Gastrocnemius medialis (tissue), 4 donors: ENCODE data around the gene LHFPL2. TPM values are rescaled to one million over a fixed set of nuclear protein-coding genes. Genes with fewer than 3 reads are reported as not detected.

Experiments
- ATAC-seq, 2 donors: fragments of 150-250 bp; one replicate each; pipeline ENCODE4 v1.9.1; 2016
- DNase-seq, 2 donors: peaks; one replicate each; pipeline ENCODE4 v3.0.0-alpha.2; 2019
- H3K27ac ChIP-seq, 4 donors: fragments of 200-600 bp; sonication (generic); 1 replicate in 1 of 4; 2 replicates in 3 of 4; pipeline ENCODE4 v1.5.1; 2016 to 2018; ENCODE audit warnings: mild to moderate bottlenecking in 2 of 4, moderate library complexity in 1 of 4
- H3K27me3 ChIP-seq, 3 donors: fragments of 200-600 bp; sonication (generic) in 2 of 3; 1 replicate in 1 of 3; 2 replicates in 2 of 3; pipeline versions ENCODE4 v1.5.1 to v1.6.0; 2016 to 2019; ENCODE audit warnings: mild to moderate bottlenecking in 1 of 3, moderate library complexity in 1 of 3
- H3K36me3 ChIP-seq, 2 donors: fragments of 200-600 bp; sonication (generic) in 1 of 2; one replicate each; pipeline ENCODE4 v1.5.1; 2017 to 2018
- H3K4me1 ChIP-seq, 2 donors: fragments of 200-600 bp; sonication (generic) in 1 of 2; one replicate each; pipeline ENCODE4 v1.5.1; 2016 to 2017; ENCODE audit warnings: mild to moderate bottlenecking in 2 of 2
- H3K4me3 ChIP-seq, 4 donors: fragments of 200-600 bp; sonication (generic) in 3 of 4; 1 replicate in 1 of 4; 2 replicates in 3 of 4; pipeline ENCODE4 v1.5.1; 2016 to 2019; ENCODE audit warnings: mild to moderate bottlenecking in 2 of 4
- H3K9me3 ChIP-seq, 3 donors: fragments of 200-600 bp; sonication (generic) in 2 of 3; 1 replicate in 1 of 3; 2 replicates in 2 of 3; pipeline ENCODE4 v1.5.1; 2016 to 2019
- CTCF ChIP-seq, 5 experiments: fragments of 450-650 bp in 3 of 5; fragments of 200-600 bp in 2 of 5; sonication (generic) in 2 of 5; IDR thresholded peaks in 4 of 5; conservative IDR thresholded peaks in 1 of 5; 1 replicate in 4 of 5; 2 replicates in 1 of 5; pipeline ENCODE4 v1.5.1; 2016 to 2019; ENCODE audit warnings: antibody characterized with exemption in 5 of 5, mild to moderate bottlenecking in 3 of 5, moderate library complexity in 3 of 5
- POLR2A ChIP-seq, 2 donors: fragments of 450-650 bp; IDR thresholded peaks; one replicate each; pipeline ENCODE4 v1.6.1; 2017; ENCODE audit warnings: antibody characterized with exemption in 2 of 2, mild to moderate bottlenecking in 2 of 2, moderate library complexity in 2 of 2
- in situ Hi-C, 4 donors: fragments of 200-750 bp; cut with MboI; loops; one replicate each; pipeline versions ENCODE4 v1.15.0 to v1.8.0; 2017; ENCODE audit warnings: low sequenced_read_pairs in 4 of 4
- intact Hi-C: fragments of 100-400 bp; cut with DNase I; formaldehyde crosslinking; loops from one replicate; pipeline ENCODE4 v1.15.1; 2023; ENCODE audit warnings: low total_unique reads
- total RNA-seq, 4 donors: library from RNA; depleted of rRNA; stranded (reverse); fragments of >200 nt; gene quantifications; one replicate each; pipeline versions ENCODE4 v1.1.0 to v1.2.3, GENCODE V29; 2016

Gene LHFPL2
- total RNA-seq, 4 donors from 2014 or later, result 3.4 to 4.7 (median 3.5) TPM

GRCh38 chr5:78534148-78534904 is 114.2 kb downstream of the LHFPL2 start:
- Histone ChIP-seq H3K4me3 (no peak overlapping the region), H3K36me3 (no peaks in the 10 kb centered on the region), H3K4me1 (no peaks in the 10 kb centered on the region), H3K27ac (peak overlapping the region; percentile 57 to 59 (median 58)), H3K27me3 (no peaks in the 10 kb centered on the region), H3K9me3 (no peaks in the 10 kb centered on the region)
- ATAC-seq (peak in 1 of 2 donors; percentile 45), DNase-seq (peak in 1 of 2 donors; percentile 30)
- in situ Hi-C loops (loop anchor here in 2 of 4 donors (10.0 to 25.0 kb wide), 3 partner anchors 103 to 430 kb away; partner anchors contain the start of gene LHFPL2 (in 1 of the 2)), intact Hi-C loops (no loop called here)
- TF ChIP-seq CTCF (IDR thresholded peaks at IDR 0.05 in 4 of 5, conservative IDR thresholded peaks at IDR 0.05 in 1 of 5) (no peak), POLR2A (IDR thresholded peaks at IDR 0.05) (peak in 1 of 2 donors; percentile 26)

GRCh38 chr5:78533356-78533755 is 115.2 kb downstream of the LHFPL2 start:
- DNase-seq (no peak), ATAC-seq (no peak)
- Histone ChIP-seq H3K4me1 (no peaks in the 10 kb centered on the region), H3K9me3 (no peaks in the 10 kb centered on the region), H3K36me3 (no peaks in the 10 kb centered on the region), H3K27me3 (no peaks in the 10 kb centered on the region), H3K4me3 (no peak overlapping the region), H3K27ac (peak overlapping the region in 2 of 4 donors; percentile 58 to 59)
- in situ Hi-C loops (loop anchor here in 2 of 4 donors (10.0 to 25.0 kb wide), 3 partner anchors 104 to 431 kb away; partner anchors contain the start of gene LHFPL2 (in 1 of the 2)), intact Hi-C loops (no loop called here)
- TF ChIP-seq POLR2A (IDR thresholded peaks at IDR 0.05) (no peak), CTCF (IDR thresholded peaks at IDR 0.05 in 4 of 5, conservative IDR thresholded peaks at IDR 0.05 in 1 of 5) (no peak)

GRCh38 chr5:78530342-78531096 is 118.1 kb downstream of the LHFPL2 start:
- ATAC-seq (no peak), DNase-seq (no peak)
- TF ChIP-seq POLR2A (IDR thresholded peaks at IDR 0.05), result no peak
- no peak for TF ChIP-seq CTCF (IDR thresholded peaks at IDR 0.05 in 4 of 5, conservative IDR thresholded peaks at IDR 0.05 in 1 of 5)
- Histone ChIP-seq H3K36me3 (no peaks in the 10 kb centered on the region), H3K27me3 (no peaks in the 10 kb centered on the region), H3K27ac (no peak overlapping the region), H3K4me3 (no peak overlapping the region), H3K9me3 (no peaks in the 10 kb centered on the region), H3K4me1 (peaks cover 0 to 21% of the 10 kb centered on the region in 2 donors)
- in situ Hi-C loops (loop anchor here in 2 of 4 donors (10.0 to 25.0 kb wide), 3 partner anchors 107 to 434 kb away; partner anchors contain the start of gene LHFPL2 (in 1 of the 2)), intact Hi-C loops (no loop called here)

- ATAC-seq (no peak), DNase-seq (no peak)
- H3K27me3 ChIP-seq, result no peaks in the 10 kb centered on the region
- peak overlapping the region; percentile 32 to 64 (median 58) for H3K27ac ChIP-seq
- no peak for TF ChIP-seq POLR2A (IDR thresholded peaks at IDR 0.05)
- no peak for TF ChIP-seq CTCF (IDR thresholded peaks at IDR 0.05 in 4 of 5, conservative IDR thresholded peaks at IDR 0.05 in 1 of 5)
- no peaks in the 10 kb centered on the region for H3K9me3 ChIP-seq
- no peaks in the 10 kb centered on the region for H3K36me3 ChIP-seq
- in situ Hi-C loops (loop anchor here in 2 of 4 donors (25.0 kb wide), 2 partner anchors 109 to 434 kb away; partner anchors contain the start of gene LHFPL2 (in 1 of the 2)), intact Hi-C loops (no loop called here)
- no peak overlapping the region for H3K4me3 ChIP-seq
- peaks cover 0 to 21% of the 10 kb centered on the region in 2 donors for H3K4me1 ChIP-seq
Measured at GRCh38 chr5:78527925-78528324, 120.6 kb downstream of the LHFPL2 start.
